ENCODE measurements around the gene UBALD2. TPM values are rescaled to one million over a fixed set of nuclear protein-coding genes. Genes with fewer than 3 reads are reported as not detected.
"Not testable (repeated sequence)": the region's sequence is repeated elsewhere in the genome, so short reads cannot be mapped to it uniquely, and the experiment has no call there.

UBALD2 gene
- total RNA-seq, 1 experiment from 2014 or later, result 7.0 TPM

GRCh38 chr17:76278952-76279741 lies 14.0 kb downstream of the UBALD2 start:
- no peaks in the 10 kb centered on the region for H3K27me3 ChIP-seq
- DNase-seq, result peak; percentile 72
- no peaks in the 10 kb centered on the region for H3K36me3 ChIP-seq
- H3K4me3 ChIP-seq, result no peak overlapping the region
- no peaks in the 10 kb centered on the region for H3K9me3 ChIP-seq

GRCh38 chr17:76279742-76280287 lies 14.7 kb downstream of the UBALD2 start:
- DNase-seq, result no peak
- Histone ChIP-seq H3K36me3 (no peaks in the 10 kb centered on the region), H3K4me3 (no peak overlapping the region), H3K9me3 (no peaks in the 10 kb centered on the region), H3K27me3 (no peaks in the 10 kb centered on the region)

GRCh38 chr17:76280650-76281049 lies 15.5 kb downstream of the UBALD2 start:
- Histone ChIP-seq H3K9me3 (no peaks in the 10 kb centered on the region), H3K4me3 (no peak overlapping the region)
- no peak for DNase-seq

GRCh38 chr17:76281573-76282371 lies 16.6 kb downstream of the UBALD2 start:
- no peak for DNase-seq
- no peak overlapping the region for H3K4me3 ChIP-seq
- no peaks in the 10 kb centered on the region for H3K27me3 ChIP-seq
- no peaks in the 10 kb centered on the region for H3K36me3 ChIP-seq
- no peaks in the 10 kb centered on the region for H3K9me3 ChIP-seq

More at GRCh38 chr17:76280650-76281049, 15.5 kb downstream of the UBALD2 start:
- no peaks in the 10 kb centered on the region for H3K36me3 ChIP-seq
- H3K27me3 ChIP-seq, result no peaks in the 10 kb centered on the region

- no peaks in the 10 kb centered on the region for H3K27me3 ChIP-seq
- DNase-seq, result no peak
- H3K4me3 ChIP-seq, result no peak overlapping the region
Measured at GRCh38 chr17:76292567-76292966, 27.4 kb downstream of the UBALD2 start.

GRCh38 chr17:76293106-76293505 lies 28.0 kb downstream of the UBALD2 start:
- H3K36me3 ChIP-seq, result peaks cover 2% of the 10 kb centered on the region; the same call in 1 of the 2 replicates
- H3K9me3 ChIP-seq, result no peaks in the 10 kb centered on the region
- H3K27me3 ChIP-seq, result no peaks in the 10 kb centered on the region
- H3K4me3 ChIP-seq, result no peak overlapping the region
- DNase-seq, result no peak

More at GRCh38 chr17:76292567-76292966, 27.4 kb downstream of the UBALD2 start:
- Histone ChIP-seq H3K9me3 (no peaks in the 10 kb centered on the region), H3K36me3 (peaks cover 2% of the 10 kb centered on the region; the same call in 1 of the 2 replicates)

- no peaks in the 10 kb centered on the region for H3K27me3 ChIP-seq
- H3K9me3 ChIP-seq, result no peaks in the 10 kb centered on the region
- H3K36me3 ChIP-seq, result peaks cover 2% of the 10 kb centered on the region; the same call in 1 of the 2 replicates
- DNase-seq, result no peak
- no peak overlapping the region for H3K4me3 ChIP-seq
Measured at GRCh38 chr17:76296186-76296585, 31.0 kb downstream of the UBALD2 start.

- Histone ChIP-seq H3K36me3 (peaks cover 2% of the 10 kb centered on the region; the same call in 1 of the 2 replicates), H3K4me3 (no peak overlapping the region), H3K27me3 (no peaks in the 10 kb centered on the region), H3K9me3 (no peaks in the 10 kb centered on the region)
- no peak for DNase-seq
Measured at GRCh38 chr17:76296889-76297288, 31.7 kb downstream of the UBALD2 start.

- Histone ChIP-seq H3K27me3 (no peaks in the 10 kb centered on the region), H3K4me3 (no peak overlapping the region), H3K36me3 (peaks cover 2% of the 10 kb centered on the region; the same call in 1 of the 2 replicates), H3K9me3 (no peaks in the 10 kb centered on the region)
- DNase-seq, result no peak
Measured at GRCh38 chr17:76297436-76297835, 32.3 kb downstream of the UBALD2 start.

GRCh38 chr17:76304226-76305134 lies 39.3 kb downstream of the UBALD2 start:
- Histone ChIP-seq H3K9me3 (no peaks in the 10 kb centered on the region), H3K27me3 (no peaks in the 10 kb centered on the region), H3K36me3 (no peaks in the 10 kb centered on the region), H3K4me3 (no peak overlapping the region)
- DNase-seq, result no peak

GRCh38 chr17:76305135-76305454 lies 39.9 kb downstream of the UBALD2 start:
- not testable (repeated sequence) for H3K36me3 ChIP-seq, DNase-seq, H3K9me3 ChIP-seq, H3K4me3 ChIP-seq, H3K27me3 ChIP-seq

GRCh38 chr17:76307299-76307965 lies 42.3 kb downstream of the UBALD2 start:
- no peak overlapping the region for H3K4me3 ChIP-seq
- no peak for DNase-seq

GRCh38 chr17:76307966-76308338 lies 42.8 kb downstream of the UBALD2 start, which contains the start of gene QRICH2:
QRICH2 (minus strand) TSS chr17:76308276; CDS start chr17:76307998, 278 bp downstream.
- no peaks in the 10 kb centered on the region for H3K9me3 ChIP-seq
- no peaks in the 10 kb centered on the region for H3K27me3 ChIP-seq
- H3K4me3 ChIP-seq, result no peak within 1 kb of the TSS
- no peaks in the 10 kb centered on the region; the same call in 1 of the 2 replicates for H3K36me3 ChIP-seq
- DNase-seq, result no peak

More at GRCh38 chr17:76307299-76307965, 42.3 kb downstream of the UBALD2 start:
- no peaks in the 10 kb centered on the region; the same call in 1 of the 2 replicates for H3K36me3 ChIP-seq
- no peaks in the 10 kb centered on the region for H3K27me3 ChIP-seq
- no peaks in the 10 kb centered on the region for H3K9me3 ChIP-seq

- H3K36me3 ChIP-seq, result peaks cover 7% of the 10 kb centered on the region
- no peak overlapping the region for H3K4me3 ChIP-seq
- no peaks in the 10 kb centered on the region for H3K9me3 ChIP-seq
- no peaks in the 10 kb centered on the region for H3K27me3 ChIP-seq
- no peak for DNase-seq
Measured at GRCh38 chr17:76309461-76309860, 44.3 kb downstream of the UBALD2 start.

GRCh38 chr17:76312735-76313134 lies 47.6 kb downstream of the UBALD2 start:
- no peak for DNase-seq
- no peak overlapping the region for H3K4me3 ChIP-seq
- H3K27me3 ChIP-seq, result no peaks in the 10 kb centered on the region
- peaks cover 15% of the 10 kb centered on the region for H3K36me3 ChIP-seq
- no peaks in the 10 kb centered on the region for H3K9me3 ChIP-seq
